NCI-H2081 treated with DMSO at 0.1 percent for 48 hours (cell line): ENCODE results near the gene IMPA2.
A peak's percentile ranks its signal among the peaks of the same experiment; 100 is the strongest.
"Not testable (repeated sequence)": the region's sequence is repeated elsewhere in the genome, so short reads cannot be mapped to it uniquely, and the experiment has no call there.

ENCODE experiments used
- DNase-seq: peaks from one replicate; lab custom pipeline; 2025; lab: John Stamatoyannopoulos, UW

IMPA2 gene

GRCh38 chr18:11981192-11981542 lies at the start of gene IMPA2:
TSS of gene IMPA2 (plus strand) at chr18:11981507. CDS start at chr18:11981670, 163 bp downstream.
- DNase-seq = no peak

- DNase-seq = no peak
Observed at GRCh38 chr18:11932393-11932792, 48.9 kb upstream of the IMPA2 start.

- DNase-seq = peak; percentile 12
Observed at GRCh38 chr18:11937874-11938478, 43.3 kb upstream of the IMPA2 start.

GRCh38 chr18:11940956-11941355 lies 40.4 kb upstream of the IMPA2 start:
- no peak for DNase-seq

- no peak for DNase-seq
Observed at GRCh38 chr18:11943551-11943950, 37.8 kb upstream of the IMPA2 start.

- DNase-seq = no peak
Observed at GRCh38 chr18:11944252-11944651, 37.1 kb upstream of the IMPA2 start.

GRCh38 chr18:11944786-11945185 lies 36.5 kb upstream of the IMPA2 start:
- DNase-seq = no peak

GRCh38 chr18:11945834-11946659 lies 35.3 kb upstream of the IMPA2 start:
- not testable (repeated sequence) for DNase-seq

GRCh38 chr18:11946756-11947155 lies 34.6 kb upstream of the IMPA2 start:
- DNase-seq = no peak

- no peak for DNase-seq
Observed at GRCh38 chr18:11947214-11948191, 33.8 kb upstream of the IMPA2 start.

GRCh38 chr18:11948852-11949523 lies 32.3 kb upstream of the IMPA2 start:
- no peak for DNase-seq

GRCh38 chr18:11950824-11951223 lies 30.5 kb upstream of the IMPA2 start:
- DNase-seq = no peak

- DNase-seq = no peak
Observed at GRCh38 chr18:11951390-11951851, 29.9 kb upstream of the IMPA2 start.

GRCh38 chr18:11953113-11953512 lies 28.2 kb upstream of the IMPA2 start:
- no peak for DNase-seq

GRCh38 chr18:11955239-11956029 lies 25.9 kb upstream of the IMPA2 start:
- no peak for DNase-seq

- no peak for DNase-seq
Observed at GRCh38 chr18:11956371-11957308, 24.7 kb upstream of the IMPA2 start.

GRCh38 chr18:11957636-11958035 lies 23.7 kb upstream of the IMPA2 start:
- DNase-seq = no peak

GRCh38 chr18:11959651-11960050 lies 21.7 kb upstream of the IMPA2 start:
- DNase-seq = not testable (repeated sequence)

- DNase-seq = no peak
Observed at GRCh38 chr18:11960743-11961380, 20.4 kb upstream of the IMPA2 start.
